SU-DHL-6 (cell line): ENCODE measurements around the gene OR2AG2.

Experiments used
- H2AFZ ChIP-seq: fragments of 200-600 bp; sonication (generic); 2 replicates; pipeline ENCODE4 v1.6.1; 2014; ENCODE audit warnings: low read depth, mild to moderate bottlenecking, moderate library complexity, mixed read lengths, antibody characterized with exemption, low read length; ENCODE audit not compliant: severe bottlenecking
- H3F3A ChIP-seq: fragments of 200-600 bp; shearing (Covaris generic); 2 replicates; pipeline ENCODE4 v1.6.0; 2016; ENCODE audit warnings: antibody characterized with exemption, mild to moderate bottlenecking; ENCODE audit not compliant: insufficient read depth
- H3K27ac ChIP-seq: fragments of 200-600 bp; sonication (generic); 2 replicates; pipeline ENCODE4 v1.5.1; 2016; ENCODE audit warnings: low read depth, mild to moderate bottlenecking, low read length, moderate library complexity, mixed read lengths
- H3K27me3 ChIP-seq: fragments of 200-600 bp; sonication (generic), shearing (Covaris generic); 2 replicates; pipeline ENCODE4 v1.6.0; 2014; ENCODE audit warnings: mild to moderate bottlenecking, low read length
- H3K36me3 ChIP-seq: fragments of 200-600 bp; sonication (generic); 2 replicates; pipeline ENCODE4 v1.6.1; 2014; ENCODE audit warnings: mild to moderate bottlenecking, low read length, mixed read lengths
- H3K4me2 ChIP-seq: fragments of 300-600, 200-600 bp; shearing (Covaris generic), sonication (generic); 2 replicates; pipeline ENCODE4 v1.6.0; 2014; ENCODE audit warnings: low read length, low read depth, mild to moderate bottlenecking; ENCODE audit not compliant: poor library complexity, severe bottlenecking
- H3K4me3 ChIP-seq: fragments of 200-600 bp; sonication (generic); 2 replicates; pipeline ENCODE4 v1.5.1; 2014; ENCODE audit warnings: antibody characterized with exemption, low read length, mild to moderate bottlenecking, mixed read lengths; ENCODE audit not compliant: insufficient read depth, poor library complexity, severe bottlenecking
- H3K79me2 ChIP-seq: fragments of 200-600 bp; sonication (generic); 2 replicates; pipeline ENCODE4 v1.6.1; 2014; ENCODE audit warnings: mild to moderate bottlenecking, low read length, moderate library complexity; ENCODE audit not compliant: insufficient read depth
- H3K9ac ChIP-seq: fragments of 200-600 bp; sonication (generic); 2 replicates; pipeline ENCODE4 v1.7.0; 2014; ENCODE audit warnings: mild to moderate bottlenecking, low read length
- H3K9me2 ChIP-seq: fragments of 200-600 bp; sonication (generic); replicated peaks from 2 replicates; pipeline ENCODE4 v1.6.1; 2014; ENCODE audit warnings: low read length; ENCODE audit not compliant: insufficient read depth
- H3K9me3 ChIP-seq: fragments of 200-600 bp; sonication (generic); 2 replicates; pipeline ENCODE4 v1.6.1; 2014; ENCODE audit warnings: low read length, mixed read lengths; ENCODE audit not compliant: insufficient read depth
- H4K20me1 ChIP-seq: fragments of 200-600 bp; sonication (generic); 2 replicates; pipeline ENCODE4 v1.6.1; 2014; ENCODE audit warnings: low read depth, mild to moderate bottlenecking, antibody characterized with exemption, low read length, moderate library complexity, mixed read lengths
- CTCF ChIP-seq: fragments of 200-600 bp; sonication (generic); IDR thresholded peaks from one replicate; pipeline ENCODE4 v1.5.1; 2017; ENCODE audit warnings: antibody characterized with exemption, mild to moderate bottlenecking, low read length, moderate library complexity; ENCODE audit not compliant: insufficient read depth, poor library complexity, severe bottlenecking
- EZH2phosphoT487 ChIP-seq: fragments of 200-600 bp; sonication (generic), shearing (Covaris generic); conservative IDR thresholded peaks from 2 replicates; pipeline ENCODE4 v1.6.1; 2018; ENCODE audit warnings: mild to moderate bottlenecking, antibody characterized with exemption, low read length, moderate library complexity, mixed read lengths

The OR2AG2 gene

GRCh38 chr11:6755953-6756347 lies 15.8 kb downstream of the OR2AG2 start:
- Histone ChIP-seq H3K4me2 (no peak overlapping the region), H3K9me2 (no peaks in the 10 kb centered on the region), H3F3A (no peaks in the 10 kb centered on the region), H3K36me3 (no peaks in the 10 kb centered on the region), H3K79me2 (no peaks in the 10 kb centered on the region), H4K20me1 (no peaks in the 10 kb centered on the region), H2AFZ (no peak overlapping the region), H3K4me3 (no peak overlapping the region), H3K9me3 (no peaks in the 10 kb centered on the region), H3K9ac (no peak overlapping the region), H3K27ac (no peak overlapping the region), H3K27me3 (no peaks in the 10 kb centered on the region)
- TF ChIP-seq EZH2phosphoT487 (no peak), CTCF (no peak)

- TF ChIP-seq CTCF = peak; percentile 97
- TF ChIP-seq EZH2phosphoT487 = no peak
- H3K9me2 ChIP-seq = no peaks in the 10 kb centered on the region
- H3K4me3 ChIP-seq = no peak overlapping the region
- H3F3A ChIP-seq = no peaks in the 10 kb centered on the region
- no peak overlapping the region for H2AFZ ChIP-seq
- no peaks in the 10 kb centered on the region for H3K36me3 ChIP-seq
- H3K27me3 ChIP-seq = no peaks in the 10 kb centered on the region
- H4K20me1 ChIP-seq = no peaks in the 10 kb centered on the region
- no peak overlapping the region for H3K27ac ChIP-seq
- H3K79me2 ChIP-seq = no peaks in the 10 kb centered on the region
- no peaks in the 10 kb centered on the region for H3K9me3 ChIP-seq
- no peak overlapping the region for H3K4me2 ChIP-seq
- no peak overlapping the region for H3K9ac ChIP-seq
Measured at GRCh38 chr11:6755303-6755952, 16.3 kb downstream of the OR2AG2 start.

- H2AFZ ChIP-seq = no peak overlapping the region
- no peak overlapping the region for H3K4me3 ChIP-seq
- H3K27ac ChIP-seq = no peak overlapping the region
- no peaks in the 10 kb centered on the region for H3K9me2 ChIP-seq
- H3K79me2 ChIP-seq = no peaks in the 10 kb centered on the region
- no peak overlapping the region for H3K4me2 ChIP-seq
- no peaks in the 10 kb centered on the region for H3K36me3 ChIP-seq
- no peak overlapping the region for H3K9ac ChIP-seq
- H3K27me3 ChIP-seq = no peaks in the 10 kb centered on the region
- H3K9me3 ChIP-seq = no peaks in the 10 kb centered on the region
- TF ChIP-seq CTCF = no peak
- no peak for TF ChIP-seq EZH2phosphoT487
- no peaks in the 10 kb centered on the region for H4K20me1 ChIP-seq
- H3F3A ChIP-seq = no peaks in the 10 kb centered on the region
Measured at GRCh38 chr11:6747097-6747668, 24.6 kb downstream of the OR2AG2 start.
